Nephron progenitor cell (in vitro differentiated cells): ENCODE data around the gene PRR35.

Experiments used
- DNase-seq: peaks from one replicate; pipeline ENCODE4 v3.0.0; 2021
- H3K27ac Mint-ChIP-seq: 2 replicates; pipeline ENCODE4 v1.8.0; 2021; ENCODE audit warnings: mild to moderate bottlenecking, moderate library complexity, mixed read lengths
- H3K27me3 Mint-ChIP-seq: 2 replicates; pipeline ENCODE4 v1.8.0; 2021; ENCODE audit warnings: mild to moderate bottlenecking, low read depth, mixed read lengths; ENCODE audit not compliant: poor library complexity
- H3K36me3 Mint-ChIP-seq: 2 replicates; pipeline ENCODE4 v1.8.0; 2021; ENCODE audit warnings: low read depth, mixed read lengths
- H3K4me1 Mint-ChIP-seq: 2 replicates; pipeline ENCODE4 v1.8.0; 2021; ENCODE audit warnings: mixed read lengths
- H3K4me3 Mint-ChIP-seq: 2 replicates; pipeline ENCODE4 v1.8.0; 2021; ENCODE audit warnings: mild to moderate bottlenecking, moderate library complexity, mixed read lengths
- H3K9me3 Mint-ChIP-seq: 2 replicates; pipeline ENCODE4 v1.8.0; 2021; ENCODE audit warnings: mild to moderate bottlenecking, moderate library complexity, mixed read lengths
- CTCF ChIP-seq: fragments of 200-600 bp; sonication (generic); IDR thresholded peaks from 2 replicates; pipeline ENCODE4 v1.5.0; 2021; ENCODE audit warnings: antibody characterized with exemption

The PRR35 gene

GRCh38 chr16:606656-607307, 46.6 kb downstream of the PRR35 start:
- peaks cover 63% of the 10 kb centered on the region for H3K36me3 Mint-ChIP-seq
- H3K27ac Mint-ChIP-seq: no peak overlapping the region
- DNase-seq: no peak
- H3K9me3 Mint-ChIP-seq: peaks cover 50% of the 10 kb centered on the region
- peaks cover 7% of the 10 kb centered on the region for H3K27me3 Mint-ChIP-seq
- H3K4me1 Mint-ChIP-seq: peaks cover 39% of the 10 kb centered on the region
- no peak for TF ChIP-seq CTCF
- H3K4me3 Mint-ChIP-seq: no peak overlapping the region

GRCh38 chr16:608019-608418, 47.8 kb downstream of the PRR35 start:
- Mint-ChIP-seq H3K4me3 (no peak overlapping the region), H3K4me1 (peaks cover 34% of the 10 kb centered on the region), H3K36me3 (peaks cover 58% of the 10 kb centered on the region), H3K27me3 (peaks cover 3% of the 10 kb centered on the region), H3K9me3 (peaks cover 45% of the 10 kb centered on the region), H3K27ac (no peak overlapping the region)
- no peak for TF ChIP-seq CTCF
- no peak for DNase-seq

- H3K4me1 Mint-ChIP-seq: peaks cover 28% of the 10 kb centered on the region
- no peak for DNase-seq
- peak overlapping the region; percentile 83 for H3K27ac Mint-ChIP-seq
- H3K27me3 Mint-ChIP-seq: peaks cover 3% of the 10 kb centered on the region
- TF ChIP-seq CTCF: no peak
- H3K36me3 Mint-ChIP-seq: peaks cover 58% of the 10 kb centered on the region
- no peak overlapping the region for H3K4me3 Mint-ChIP-seq
- H3K9me3 Mint-ChIP-seq: peaks cover 46% of the 10 kb centered on the region
Observed at GRCh38 chr16:609316-609715, 49.1 kb downstream of the PRR35 start.

GRCh38 chr16:609984-610383, 49.8 kb downstream of the PRR35 start:
- Mint-ChIP-seq H3K27ac (peak overlapping the region; percentile 82), H3K36me3 (peaks cover 58% of the 10 kb centered on the region), H3K9me3 (peaks cover 45% of the 10 kb centered on the region), H3K27me3 (peaks cover 3% of the 10 kb centered on the region), H3K4me1 (peaks cover 33% of the 10 kb centered on the region), H3K4me3 (no peak overlapping the region)
- DNase-seq: no peak
- TF ChIP-seq CTCF: no peak

GRCh38 chr16:610513-611381, 50.6 kb downstream of the PRR35 start:
- Mint-ChIP-seq H3K4me1 (peaks cover 36% of the 10 kb centered on the region), H3K27ac (no peak overlapping the region), H3K9me3 (peaks cover 39% of the 10 kb centered on the region), H3K27me3 (peaks cover 3% of the 10 kb centered on the region), H3K4me3 (no peak overlapping the region), H3K36me3 (peaks cover 57% of the 10 kb centered on the region)
- TF ChIP-seq CTCF: peak; percentile 42
- DNase-seq: no peak
